Right renal cortex interstitium (tissue), 3 donors: ENCODE data around the gene LIX1L. TPM values are rescaled to one million over a fixed set of nuclear protein-coding genes. Genes with fewer than 3 reads are reported as not detected.

Experiments used
- DNase-seq, 3 donors: peaks; one replicate each; pipeline ENCODE4 v3.0.0-alpha.2; 2013; ENCODE audit warnings: low read depth in 3 of 3, low spot score in 2 of 3
- polyA plus RNA-seq, 3 donors: library from polyadenylated mRNA; unstranded; fragments of 120-200 nt; gene quantifications; one replicate each; pipeline ENCODE4 v1.2.1, GENCODE V29; 2013; ENCODE audit not compliant: insufficient read length in 3 of 3

The LIX1L gene
- polyA plus RNA-seq, 3 donors: 24.3 to 26.2 (median 25.3) TPM

- no peak for DNase-seq
Measured at GRCh38 chr1:145901312-145902021, 56.4 kb downstream of the LIX1L start.

GRCh38 chr1:145898756-145899155 lies 59.1 kb downstream of the LIX1L start:
- no peak for DNase-seq

GRCh38 chr1:145897969-145898368 lies 59.8 kb downstream of the LIX1L start:
- no peak for DNase-seq

GRCh38 chr1:145895471-145895870 lies 62.3 kb downstream of the LIX1L start:
- no peak for DNase-seq

- DNase-seq: no peak
Measured at GRCh38 chr1:145893306-145894055, 64.3 kb downstream of the LIX1L start.

- no peak for DNase-seq
Measured at GRCh38 chr1:145892486-145893087, 65.2 kb downstream of the LIX1L start.

GRCh38 chr1:145891587-145892485 lies 66.0 kb downstream of the LIX1L start:
- DNase-seq: peak; percentile 89 to 94 (median 92)

- no peak for DNase-seq
Measured at GRCh38 chr1:145891143-145891542, 66.7 kb downstream of the LIX1L start.

- DNase-seq: no peak
Measured at GRCh38 chr1:145889722-145890121, 68.1 kb downstream of the LIX1L start.

GRCh38 chr1:145887631-145888030 lies 70.2 kb downstream of the LIX1L start:
- no peak for DNase-seq

- DNase-seq: no peak
Measured at GRCh38 chr1:145886816-145887215, 71.0 kb downstream of the LIX1L start.

GRCh38 chr1:145886390-145886789 lies 71.4 kb downstream of the LIX1L start:
- no peak for DNase-seq

- peak in 1 of 3 donors; percentile 72 for DNase-seq
Measured at GRCh38 chr1:145885738-145886287, 72.0 kb downstream of the LIX1L start, which contains the start of gene ANKRD35. TSS of gene ANKRD35 (minus strand) at chr1:145885866. CDS start at chr1:145885758, 108 bp downstream.

GRCh38 chr1:145884675-145885074 lies 73.1 kb downstream of the LIX1L start:
- DNase-seq: no peak

Other genes with a start within 250 kb of the LIX1L start
- 1 to 10 TPM in 1 of 3 donors, under 1 TPM in 2; 0.79 to 1.2 (median 0.94) TPM for gene CD160, start 238.5 kb downstream of the LIX1L start, polyA plus RNA-seq
- gene RNF115, start 133.9 kb downstream of the LIX1L start, polyA plus RNA-seq: 10 to 100 TPM; 14.0 to 15.5 (median 14.8) TPM
- gene POLR3C, start 133.8 kb downstream of the LIX1L start, polyA plus RNA-seq: 10 to 100 TPM; 34.4 to 39.1 (median 37.7) TPM
- 1 to 10 TPM; 5.4 to 7.2 (median 5.4) TPM for gene NUDT17, start 112.4 kb downstream of the LIX1L start, polyA plus RNA-seq
- 10 to 100 TPM; 39.8 to 46.3 (median 41.5) TPM for gene PIAS3, start 98.9 kb downstream of the LIX1L start, polyA plus RNA-seq
- gene ANKRD35, start 72.2 kb downstream of the LIX1L start, polyA plus RNA-seq: 1 to 10 TPM; 2.1 to 2.6 (median 2.2) TPM
- gene ITGA10, start 48.0 kb downstream of the LIX1L start, polyA plus RNA-seq: under 1 TPM; 0.59 to 0.90 (median 0.62) TPM
- 10 to 100 TPM; 59.3 to 65.3 (median 60.0) TPM for gene PEX11B, start 39.3 kb downstream of the LIX1L start, polyA plus RNA-seq
- gene RBM8A, start 30.5 kb downstream of the LIX1L start, polyA plus RNA-seq: 100 to 1,000 TPM; 222 to 225 (median 225) TPM
- under 1 TPM; 0.37 to 0.51 (median 0.37) TPM for gene ANKRD34A, start 6.6 kb upstream of the LIX1L start, polyA plus RNA-seq
- 10 to 100 TPM; 37.0 to 43.4 (median 39.5) TPM for gene POLR3GL, start 6.7 kb upstream of the LIX1L start, polyA plus RNA-seq
- gene TXNIP, start 38.6 kb upstream of the LIX1L start, polyA plus RNA-seq: 100 to 1,000 TPM; 417 to 557 (median 478) TPM
- under 1 TPM; 0.07 to 0.21 (median 0.16) TPM for gene HJV, start 63.7 kb upstream of the LIX1L start, polyA plus RNA-seq
- 1 to 10 TPM; 2.1 to 2.9 (median 2.8) TPM for gene NBPF10, start 186.8 kb upstream of the LIX1L start, polyA plus RNA-seq